SK-N-SH (cell line): ENCODE measurements around the gene COG8. TPM values are rescaled to one million over a fixed set of nuclear protein-coding genes. Genes with fewer than 3 reads are reported as not detected.
A peak's percentile ranks its signal among the peaks of the same experiment; 100 is the strongest.

Source experiments
- CTCF ChIA-PET: fragments of 300-600, 350-600 bp; formaldehyde crosslinking; extraction: SDS; loops from one replicate; lab custom pipeline; 2021; lab: Yijun Ruan, JAX
- POLR2A ChIA-PET: fragments of 350-600 bp; sonication (Branson Sonifier 250); formaldehyde crosslinking; extraction: SDS; loops from one replicate; lab custom pipeline; 2020; ENCODE audit warnings: antibody characterized with exemption, inconsistent platforms; lab: Yijun Ruan, JAX
- DNase-seq: peaks from one replicate; pipeline ENCODE4 v3.0.0; 2012
- H2AFZ ChIP-seq: fragments of 200-600 bp; sonication (generic); 2 replicates; pipeline ENCODE4 v1.8.1; 2016; ENCODE audit warnings: antibody characterized with exemption, mild to moderate bottlenecking, low read depth
- H3F3A ChIP-seq: fragments of 200-600 bp; sonication (generic); replicated peaks from 2 replicates; pipeline ENCODE3; 2016; ENCODE audit warnings: antibody characterized with exemption, mild to moderate bottlenecking; ENCODE audit not compliant: insufficient read depth
- H3K27ac ChIP-seq, 2 experiments: fragments of 200-500 bp in 1 of 2; fragments of 200-600 bp in 1 of 2; sonication (Bioruptor generic) in 1 of 2; sonication (generic), shearing (Covaris generic) in 1 of 2; 2 replicates each; pipeline versions ENCODE4 v1.5.1 to v1.6.1; 2014 to 2016; ENCODE audit warnings: low read depth in 2 of 2, inconsistent platforms in 1 of 2, low read length in 1 of 2, mild to moderate bottlenecking in 1 of 2, mixed read lengths in 1 of 2
- H3K27me3 ChIP-seq: fragments of 200-600 bp; sonication (generic), shearing (Covaris generic); 2 replicates; pipeline ENCODE4 v1.6.1; 2016; ENCODE audit warnings: mixed run types; ENCODE audit not compliant: insufficient read depth
- H3K36me3 ChIP-seq, 2 experiments: fragments of 200-500 bp in 1 of 2; fragments of 200-600 bp in 1 of 2; sonication (Bioruptor generic) in 1 of 2; sonication (generic) in 1 of 2; replicated peaks in 1 of 2; 2 replicates each; pipeline versions ENCODE3 to v1.5.1; 2014 to 2016; ENCODE audit warnings: low read length in 1 of 2, mild to moderate bottlenecking in 1 of 2; ENCODE audit not compliant: insufficient read depth in 2 of 2, control insufficient read depth in 1 of 2
- H3K4me1 ChIP-seq, 2 experiments: fragments of 200-500 bp in 1 of 2; fragments of 200-600 bp in 1 of 2; sonication (Bioruptor generic) in 1 of 2; sonication (generic), shearing (Covaris generic) in 1 of 2; 2 replicates each; pipeline versions ENCODE4 v1.5.1 to v1.6.1; 2014 to 2016; ENCODE audit warnings: low read depth in 1 of 2, low read length in 1 of 2, mixed run types in 1 of 2; ENCODE audit not compliant: insufficient read depth in 2 of 2, control insufficient read depth in 1 of 2
- H3K4me2 ChIP-seq: fragments of 200-600 bp; sonication (generic), shearing (Covaris generic); 2 replicates; pipeline ENCODE4 v1.6.1; 2017; ENCODE audit warnings: mixed run types
- H3K4me3 ChIP-seq, 2 experiments: fragments of 200-500 bp in 1 of 2; fragments of 200-600 bp in 1 of 2; sonication (Bioruptor generic) in 1 of 2; sonication (generic), shearing (Covaris generic) in 1 of 2; 2 replicates each; pipeline versions ENCODE4 v1.5.1 to v1.8.1; 2014 to 2016; ENCODE audit warnings: low read depth in 2 of 2, inconsistent platforms in 1 of 2, low read length in 1 of 2, mild to moderate bottlenecking in 1 of 2, mixed read lengths in 1 of 2, moderate library complexity in 1 of 2
- H3K79me2 ChIP-seq: fragments of 200-600 bp; sonication (generic); 2 replicates; pipeline ENCODE4 v1.8.1; 2017; ENCODE audit warnings: mild to moderate bottlenecking; ENCODE audit not compliant: insufficient read depth
- H3K9ac ChIP-seq: fragments of 200-600 bp; sonication (generic); 2 replicates; pipeline ENCODE4 v1.6.1; 2017; ENCODE audit warnings: mixed run types
- H3K9me2 ChIP-seq: fragments of 200-600 bp; sonication (generic); 2 replicates; pipeline ENCODE4 v1.6.1; 2017; ENCODE audit warnings: mixed run types
- H3K9me3 ChIP-seq: fragments of 200-600 bp; sonication (generic); 2 replicates; pipeline ENCODE4 v1.6.1; 2017; ENCODE audit warnings: mixed run types, mild to moderate bottlenecking, moderate library complexity
- H4K20me1 ChIP-seq: fragments of 200-600 bp; sonication (generic); 2 replicates; pipeline ENCODE4 v1.6.1; 2017; ENCODE audit warnings: mild to moderate bottlenecking, mixed run types; ENCODE audit not compliant: insufficient read depth
- CHD2 ChIP-seq: fragments of 150-350 bp; IDR thresholded peaks from 2 replicates; pipeline ENCODE4 v1.6.1; 2018; ENCODE audit warnings: low read length; ENCODE audit not compliant: partially characterized antibody
- ELF1 ChIP-seq: IDR thresholded peaks from 2 replicates; pipeline ENCODE4 v1.4.0; 2012
- EP300 ChIP-seq, 2 experiments: IDR thresholded peaks; 2 replicates each; pipeline versions ENCODE4 v1.4.0 to v1.6.1; 2012; ENCODE audit warnings: borderline replicate concordance in 1 of 2, low read depth in 1 of 2, low read length in 1 of 2
- FOSL2 ChIP-seq: IDR thresholded peaks from 2 replicates; pipeline ENCODE4 v1.4.0; 2012; ENCODE audit warnings: low read depth, mild to moderate bottlenecking, moderate library complexity, borderline replicate concordance
- FOXJ3 ChIP-seq: sonication (generic); formaldehyde crosslinking; IDR thresholded peaks from 2 replicates; pipeline ENCODE4 v1.5.1; 2020; ENCODE audit warnings: mild to moderate bottlenecking, missing genetic modification reagents
- FOXM1 ChIP-seq: IDR thresholded peaks from 2 replicates; pipeline ENCODE4 v1.4.0; 2012; ENCODE audit warnings: low read depth, mild to moderate bottlenecking
- GABPA ChIP-seq: IDR thresholded peaks from 2 replicates; pipeline ENCODE4 v1.4.0; 2012; ENCODE audit warnings: low read depth, mild to moderate bottlenecking
- JUND ChIP-seq: IDR thresholded peaks from 2 replicates; pipeline ENCODE4 v1.4.0; 2012
- MAX ChIP-seq: IDR thresholded peaks from 2 replicates; pipeline ENCODE4 v1.4.0; 2012; ENCODE audit warnings: low read depth
- MXI1 ChIP-seq: IDR thresholded peaks from 2 replicates; pipeline ENCODE4 v1.6.1; 2012; ENCODE audit warnings: mild to moderate bottlenecking, low read depth, low read length, improper control_type of control experiment
- PBX3 ChIP-seq: IDR thresholded peaks from 2 replicates; pipeline ENCODE4; 2012
- POLR2AphosphoS5 ChIP-seq: IDR thresholded peaks from 2 replicates; pipeline ENCODE4 v1.6.1; 2012; ENCODE audit warnings: low read depth, low read length
- RAD21 ChIP-seq: IDR thresholded peaks from 2 replicates; pipeline ENCODE4 v1.6.1; 2012; ENCODE audit warnings: mild to moderate bottlenecking, low read length
- SIN3A ChIP-seq: IDR thresholded peaks from 2 replicates; pipeline ENCODE4 v1.6.1; 2012; ENCODE audit warnings: low read depth, mild to moderate bottlenecking, low read length, moderate library complexity, borderline replicate concordance
- SMC3 ChIP-seq: IDR thresholded peaks from 2 replicates; pipeline ENCODE4 v1.6.1; 2012; ENCODE audit warnings: low read depth, low read length, improper control_type of control experiment
- TAF1 ChIP-seq: IDR thresholded peaks from 2 replicates; pipeline ENCODE4 v1.6.1; 2012; ENCODE audit warnings: low read depth, mild to moderate bottlenecking, low read length, moderate library complexity, borderline replicate concordance
- YY1 ChIP-seq: IDR thresholded peaks from 2 replicates; pipeline ENCODE4 v1.4.0; 2012; ENCODE audit warnings: low read depth, mild to moderate bottlenecking
- whole genome bisulfite sequencing: methylation state at CpG from one replicate; pipeline ENCODE4 v1.1.6; 2017; ENCODE audit warnings: low lambda C conversion rate; 5-methylcytosine and 5-hydroxymethylcytosine counted together
- polyA plus RNA-seq, 3 experiments: library from polyadenylated mRNA; depleted of rRNA; stranded (reverse); fragments of >200 nt; gene quantifications; 2 replicates each; pipeline ENCODE4 v1.2.3, GENCODE V29; 2012

The COG8 gene
- polyA plus RNA-seq, 1 of the 3 experiments (the other 2 are of a cell fraction), result 30.2 TPM

GRCh38 chr16:69334696-69335095 lies 4.7 kb downstream of the COG8 start (continued):
- TF ChIP-seq SMC3, result no peak
- no peak for TF ChIP-seq JUND
- TF ChIP-seq, all 33 proteins: peak for 0

GRCh38 chr16:69330286-69331109 lies 8.9 kb downstream of the COG8 start, which contains the start of gene PDF:
TSS of gene PDF (minus strand) at chr16:69330588. CDS start at chr16:69330570, 18 bp downstream.
- no peaks in the 10 kb centered on the region for H3K9me3 ChIP-seq
- H3K9me2 ChIP-seq, result no peaks in the 10 kb centered on the region
- H3K4me1 ChIP-seq, result peaks cover 11 to 28% of the 10 kb centered on the region in 2 experiments
- peak within 1 kb of the TSS; percentile 71 to 80 for H3K4me3 ChIP-seq
- H3F3A ChIP-seq, result peaks cover 23% of the 10 kb centered on the region
- no peaks in the 10 kb centered on the region for H3K27me3 ChIP-seq
- ChIA-PET POLR2A (interaction anchor here (0.8 to 3.3 kb wide), 3 partner anchors 9 to 180 kb away, joined by 3 to 24 read pairs (median 4); partner anchors contain the start of genes COG8, NIP7 and TERF2), CTCF (interaction anchor here (0.7 to 4.6 kb wide), 4 partner anchors 8 to 19 kb away, joined by 3 to 21 read pairs (median 10); partner anchors contain the start of genes COG8 and VPS4A)
- DNase-seq, result peak; percentile 98
- TF ChIP-seq POLR2AphosphoS5, result peak; percentile 83
- TF ChIP-seq TAF1, result peak; percentile 64
- no peak for TF ChIP-seq FOSL2
- TF ChIP-seq PBX3, result peak; percentile 81
- TF ChIP-seq MXI1, result peak; percentile 81
- TF ChIP-seq EP300 (IDR thresholded peaks at IDR 0.05; ENCODE audit: borderline replicate concordance in 1 of 2, low read depth in 1 of 2, low read length in 1 of 2), result peak in 1 of 2 experiments; percentile 29; a peak in 1 of 4 replicates
- peak; percentile 83 for TF ChIP-seq MAX
- TF ChIP-seq ELF1, result peak; percentile 83
- TF ChIP-seq CHD2, result peak; percentile 72
- TF ChIP-seq RAD21, result no peak
- TF ChIP-seq GABPA, result peak; percentile 84
- no peak for TF ChIP-seq FOXJ3 (CRISPR knock-in tag)
- TF ChIP-seq YY1, result peak; percentile 89
- TF ChIP-seq FOXM1, result no peak
- TF ChIP-seq SIN3A, result peak; percentile 83; the same call in 1 of the 2 replicates
- peak within 1 kb of the TSS; percentile 82 to 88 for H3K27ac ChIP-seq
- peaks cover 51 to 53% of the 10 kb centered on the region in 2 experiments for H3K36me3 ChIP-seq
- WGBS, result 2% methylated on average over 28 of the region's 93 CpGs
- H3K4me2 ChIP-seq, result peak within 1 kb of the TSS; percentile 91
- H2AFZ ChIP-seq, result peak within 1 kb of the TSS; percentile 72; the same call in 1 of the 2 replicates
- H3K79me2 ChIP-seq, result peaks cover 79% of the 10 kb centered on the region
- peaks cover 32% of the 10 kb centered on the region for H4K20me1 ChIP-seq
- H3K9ac ChIP-seq, result peak within 1 kb of the TSS; percentile 91
